Right hindlimb (tissue), 1 donor: Measurements from ENCODE around the gene PRRG4.
"Not testable (repeated sequence)": the region's sequence is repeated elsewhere in the genome, so short reads cannot be mapped to it uniquely, and the experiment has no call there.

Experiments
- DNase-seq: peaks from one replicate; pipeline ENCODE4 v3.0.0-alpha.2; 2018

Gene PRRG4

DNA sequence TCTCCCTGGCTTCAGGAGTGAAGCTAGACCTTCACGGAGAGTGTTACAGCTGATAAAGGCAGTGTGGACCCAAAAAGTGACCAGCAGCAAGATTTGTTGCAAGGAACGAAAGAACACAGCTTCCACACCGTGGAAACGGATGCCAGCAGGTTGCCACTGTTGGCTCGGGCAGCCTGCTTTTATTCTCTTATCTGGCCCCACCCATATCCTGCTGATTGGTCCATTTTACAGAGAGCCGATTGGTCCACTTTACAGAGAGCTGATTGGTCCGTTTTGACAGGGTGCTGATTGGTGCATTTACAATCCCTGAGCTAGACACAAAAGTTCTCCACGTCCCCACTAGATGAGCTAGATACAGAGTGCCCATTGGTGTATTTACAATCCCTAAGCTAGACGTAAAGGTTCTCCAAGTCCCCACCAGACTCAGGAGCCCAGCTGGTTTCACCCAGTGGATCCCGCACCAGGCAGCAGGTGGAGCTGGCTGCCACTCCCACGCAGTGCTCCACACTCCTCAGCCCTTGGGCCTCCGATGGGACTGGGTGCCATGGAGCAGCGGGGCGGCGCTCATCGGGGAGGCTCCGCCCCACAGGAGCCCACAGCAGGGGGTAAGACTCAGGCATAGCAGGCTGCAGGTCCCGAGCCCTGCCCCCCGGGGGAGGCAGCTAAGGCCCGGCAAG, 58.1 kb downstream of the PRRG4 start:
- not testable (repeated sequence) for DNase-seq

GRCh38 chr11:32888384-32888710, 58.6 kb downstream of the PRRG4 start:
- DNase-seq: not testable (repeated sequence)

DNA sequence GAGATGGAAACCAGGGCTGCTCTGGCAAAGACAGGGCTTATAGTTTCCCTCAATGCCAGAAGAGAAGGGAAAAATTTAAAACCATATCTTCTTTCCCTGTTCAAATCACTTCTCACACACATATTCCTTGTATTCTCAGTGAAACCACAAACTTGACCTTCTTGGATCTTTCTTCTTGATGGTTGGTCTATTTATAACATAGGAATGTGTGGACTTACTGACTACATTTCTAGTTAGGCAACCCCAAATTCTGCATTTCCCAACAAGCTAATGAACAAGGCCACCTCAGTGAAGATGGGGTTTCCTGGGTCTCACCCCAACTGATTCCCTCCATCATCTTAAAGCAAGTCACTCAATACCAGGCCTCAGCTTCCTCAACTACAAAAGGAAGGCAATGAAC, 59.1 kb downstream of the PRRG4 start:
- no peak for DNase-seq

DNA sequence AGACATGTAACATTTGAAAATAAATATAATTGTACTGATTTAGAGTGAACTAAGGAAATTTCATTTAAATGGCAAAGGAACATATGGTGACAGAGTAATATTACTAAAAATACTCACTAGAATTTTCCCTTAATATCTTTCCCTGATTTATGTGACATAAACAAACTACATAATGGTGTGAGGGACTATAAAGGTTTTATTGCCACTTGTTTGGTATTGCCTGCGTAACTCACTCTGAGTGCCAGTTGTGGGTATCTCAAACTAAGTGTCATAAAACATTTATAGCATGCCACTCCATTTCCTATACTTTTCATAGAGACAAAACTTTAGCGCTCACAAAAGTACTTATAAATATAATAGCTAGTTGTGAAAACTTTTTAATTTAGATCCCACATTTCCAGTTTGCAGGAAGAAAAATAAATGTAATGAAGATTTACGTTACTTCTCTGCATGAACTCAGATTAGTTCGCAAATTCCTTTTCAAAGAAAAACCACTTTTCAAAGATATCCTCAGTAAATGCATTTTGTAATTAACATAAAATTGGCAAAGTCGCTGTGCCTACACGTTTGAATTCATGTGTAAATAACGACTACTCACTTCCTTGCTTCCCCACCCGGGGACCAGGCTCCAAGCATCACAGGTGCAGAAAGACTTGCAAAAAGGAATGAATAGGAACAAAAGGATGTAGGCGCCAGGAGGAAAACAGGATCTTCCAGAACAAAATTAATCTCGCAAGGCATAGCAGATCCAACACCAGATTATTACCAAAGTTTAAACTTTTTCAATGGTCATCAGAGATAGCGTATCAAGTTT, 61.3 kb downstream of the PRRG4 start:
- DNase-seq: no peak

DNA sequence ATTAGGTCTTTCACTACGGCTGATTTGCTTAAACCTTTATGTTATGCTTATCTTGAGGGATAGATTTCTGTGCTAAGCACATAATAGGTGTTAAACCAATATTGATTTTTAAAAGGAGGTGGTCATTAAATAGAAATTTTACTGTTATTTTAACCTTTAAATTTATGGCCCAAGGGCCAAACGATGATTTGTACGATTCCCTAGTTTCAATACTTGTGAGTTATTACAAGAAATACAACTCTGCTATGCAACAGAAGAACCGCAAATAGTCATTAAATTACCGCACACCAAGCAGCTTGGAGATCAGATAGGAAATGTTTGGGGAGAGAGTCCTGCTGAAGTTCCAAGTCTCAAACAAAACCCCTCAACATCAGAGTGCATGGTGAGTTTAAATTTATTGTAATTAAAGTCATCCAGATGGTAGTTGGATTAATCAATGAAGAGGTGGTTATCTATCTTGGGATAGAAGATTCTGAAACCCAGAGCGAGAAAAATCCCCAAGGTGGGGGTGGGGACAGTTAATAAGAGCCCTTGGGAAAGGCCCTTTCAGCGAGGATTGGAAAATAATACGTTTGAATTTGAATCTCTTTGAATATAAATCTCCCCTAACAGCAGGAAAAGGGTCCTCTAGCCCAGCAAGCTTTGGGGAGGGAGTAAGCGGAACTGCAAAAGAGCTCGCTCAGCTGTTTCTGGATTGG, 62.1 kb downstream of the PRRG4 start:
- no peak for DNase-seq

DNA sequence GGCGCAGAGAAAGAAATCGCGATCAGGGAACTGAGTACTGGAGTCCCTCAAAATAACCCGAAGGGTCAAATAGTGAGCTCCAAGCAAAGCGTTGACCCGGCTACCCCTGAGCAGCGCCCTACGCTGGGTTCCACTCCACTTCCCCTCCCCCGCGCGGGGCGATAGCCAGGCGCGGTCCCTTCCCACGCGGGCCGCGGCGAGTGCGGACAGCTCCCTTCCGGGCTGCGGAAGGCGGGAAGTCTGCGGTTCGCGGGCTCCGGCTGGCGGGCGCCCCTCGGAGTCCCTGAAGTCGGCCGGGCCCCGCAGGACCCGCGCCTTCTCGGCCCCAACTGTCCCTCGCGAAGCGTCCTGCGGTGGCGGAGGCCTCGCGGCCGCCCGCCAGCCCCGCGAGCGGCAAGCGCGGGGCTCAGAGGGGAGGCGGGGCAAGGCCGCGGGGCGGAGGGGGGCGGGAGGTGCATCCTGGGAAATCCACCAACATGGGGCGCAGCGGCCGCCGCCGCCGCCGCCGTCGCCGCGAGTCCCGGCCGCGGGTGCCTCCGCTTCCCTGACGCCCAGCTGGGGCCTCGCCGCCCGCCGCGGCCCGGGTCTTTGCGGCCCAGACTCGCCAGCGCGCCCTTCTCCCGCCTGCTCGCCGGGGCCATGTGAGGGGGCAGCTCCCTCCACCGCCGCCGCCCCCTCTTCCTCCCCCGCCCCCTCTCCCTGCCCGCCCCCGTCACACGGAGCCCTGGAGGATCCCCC, 62.8 kb downstream of the PRRG4 start, which contains the start of gene QSER1:
TSS of gene QSER1 (plus strand) at position 457 of the 738 bp plus-strand sequence. CDS start 315 bp downstream, outside the sequence.
- peak; percentile 89 for DNase-seq

DNA sequence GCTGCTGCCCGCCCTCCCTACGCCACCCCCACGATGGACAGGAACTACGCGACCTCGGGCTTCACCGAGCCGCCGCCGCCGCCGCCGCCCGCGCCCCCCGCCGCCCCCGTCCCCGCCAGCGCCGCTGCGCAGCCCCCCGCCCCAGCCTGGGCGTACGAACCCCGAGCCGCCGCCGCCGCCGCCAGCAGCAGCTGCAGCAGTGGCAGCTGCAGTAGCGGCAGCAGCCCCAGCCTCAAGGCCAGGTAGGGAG, 63.3 kb downstream of the PRRG4 start:
- no peak for DNase-seq

- peak; percentile 81 for DNase-seq
These were observed 63.8 kb downstream of the PRRG4 start for GRCh38 chr11:32893343-32894148.

DNA sequence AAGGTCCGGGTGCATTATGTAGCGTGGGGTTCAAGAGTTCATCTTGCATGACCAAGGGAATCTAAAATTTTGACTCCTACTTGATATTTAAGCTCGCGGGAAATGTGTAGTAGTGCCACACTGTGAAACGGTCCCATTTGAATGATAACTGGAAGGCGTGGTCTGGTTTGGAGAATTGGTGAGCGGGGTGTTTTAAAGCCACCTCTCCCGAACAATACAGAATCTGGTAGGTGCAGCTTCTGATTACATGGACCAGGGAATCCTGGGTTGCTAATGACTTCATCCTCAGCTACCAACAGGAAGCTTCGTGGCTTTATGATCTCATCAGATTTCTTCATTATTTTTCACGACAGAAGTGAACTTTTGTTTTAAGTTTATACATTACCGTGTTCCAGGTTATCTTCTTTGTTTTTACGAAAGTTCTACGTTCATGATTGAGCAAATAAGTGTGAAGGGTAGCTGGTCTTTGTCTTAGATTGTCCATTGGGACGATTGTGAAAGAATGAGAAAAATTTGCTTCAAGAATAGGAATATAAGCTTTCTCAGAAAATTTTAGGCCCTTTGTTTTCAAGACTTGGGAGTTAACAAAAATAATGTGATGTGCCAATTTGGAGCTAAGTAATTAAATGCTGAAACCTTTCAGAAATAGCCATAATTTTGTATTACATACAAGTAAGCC, 64.6 kb downstream of the PRRG4 start:
- peak; percentile 45 for DNase-seq

DNA sequence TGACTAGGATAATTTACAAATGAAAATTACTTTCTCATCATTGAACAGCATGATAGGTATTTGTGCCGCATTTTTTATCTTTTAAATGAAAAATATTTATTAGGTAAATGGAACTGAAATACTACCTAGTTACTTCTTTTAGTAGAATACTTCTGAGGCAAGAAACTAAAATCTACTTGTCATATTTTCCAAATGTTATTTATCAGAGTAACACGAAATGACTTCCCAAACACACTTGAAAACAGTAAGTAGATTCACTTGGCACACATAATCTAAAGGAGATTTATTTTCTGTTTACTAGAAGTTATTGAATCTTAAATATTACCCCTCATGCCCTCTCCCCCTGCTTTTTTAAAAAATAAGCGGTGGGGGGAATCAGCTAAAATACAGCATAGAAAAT, 65.2 kb downstream of the PRRG4 start:
- DNase-seq: no peak

DNA sequence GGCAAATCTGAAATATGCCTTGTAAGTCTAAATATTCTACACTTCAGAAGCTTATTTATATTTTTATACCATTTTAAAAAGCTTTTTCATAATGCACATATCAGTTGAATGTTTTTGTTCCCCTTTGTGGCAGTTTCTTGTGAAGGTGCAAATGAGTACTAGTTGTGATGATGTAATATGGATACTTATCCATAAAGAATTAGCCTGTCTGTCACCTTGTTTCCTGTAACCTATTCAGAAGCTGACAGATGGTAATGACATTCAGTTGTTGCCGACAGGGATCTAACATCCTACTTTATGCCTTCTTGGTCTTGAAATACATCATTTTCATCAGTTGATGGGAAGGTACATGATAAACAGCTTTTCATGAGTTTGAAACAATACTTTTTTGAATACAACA, 65.7 kb downstream of the PRRG4 start:
- DNase-seq: no peak

- no peak for DNase-seq
These were observed 67.4 kb downstream of the PRRG4 start for GRCh38 chr11:32897103-32897502.

DNA sequence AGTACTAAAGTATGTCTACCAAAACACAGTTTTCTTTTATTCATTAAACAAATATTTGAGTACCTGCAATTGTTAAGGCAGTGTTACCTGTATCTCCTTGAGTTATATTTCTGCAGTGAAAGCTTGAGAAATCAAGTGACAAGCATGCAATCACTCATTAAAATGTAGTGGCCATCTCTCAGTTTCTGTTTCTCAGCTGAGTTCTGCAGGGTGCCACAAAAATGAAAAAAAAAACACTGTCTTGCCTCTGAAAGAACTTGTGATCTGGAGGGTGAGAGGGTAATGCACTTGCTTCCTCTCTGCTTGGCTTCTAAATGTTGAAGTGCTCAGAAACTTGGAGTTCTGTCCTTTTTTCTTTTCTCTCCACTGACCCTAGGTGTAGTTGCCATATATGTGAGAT, 69.7 kb downstream of the PRRG4 start:
- no peak for DNase-seq

DNA sequence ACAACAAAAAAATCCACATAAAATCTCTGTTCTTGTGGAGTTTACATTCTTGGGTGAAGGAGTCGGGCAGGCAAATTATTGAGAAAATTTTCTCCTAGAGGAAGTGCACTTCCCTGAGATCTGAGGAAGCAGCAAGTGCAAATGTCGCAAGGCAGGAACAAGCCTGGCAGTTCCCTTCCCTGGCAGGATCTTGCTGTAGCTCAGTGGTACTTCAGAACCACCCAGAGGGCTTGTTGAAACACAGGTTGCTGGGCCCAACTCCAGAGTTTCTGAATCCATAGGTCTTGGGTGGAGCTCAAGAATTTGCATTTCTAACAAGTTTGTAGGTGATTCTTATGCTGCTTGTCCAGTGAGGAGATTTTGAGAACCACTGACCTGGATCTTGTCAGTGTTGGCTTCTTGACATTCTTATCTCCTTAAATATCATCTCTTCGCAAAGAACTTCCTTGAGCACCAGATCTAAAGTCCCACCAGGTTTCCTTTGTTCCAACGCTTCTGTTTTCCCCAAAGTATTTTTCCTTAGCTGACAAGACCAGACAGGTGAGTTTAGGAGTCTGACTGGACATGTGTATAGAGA, 72.5 kb downstream of the PRRG4 start:
- DNase-seq: no peak

DNA sequence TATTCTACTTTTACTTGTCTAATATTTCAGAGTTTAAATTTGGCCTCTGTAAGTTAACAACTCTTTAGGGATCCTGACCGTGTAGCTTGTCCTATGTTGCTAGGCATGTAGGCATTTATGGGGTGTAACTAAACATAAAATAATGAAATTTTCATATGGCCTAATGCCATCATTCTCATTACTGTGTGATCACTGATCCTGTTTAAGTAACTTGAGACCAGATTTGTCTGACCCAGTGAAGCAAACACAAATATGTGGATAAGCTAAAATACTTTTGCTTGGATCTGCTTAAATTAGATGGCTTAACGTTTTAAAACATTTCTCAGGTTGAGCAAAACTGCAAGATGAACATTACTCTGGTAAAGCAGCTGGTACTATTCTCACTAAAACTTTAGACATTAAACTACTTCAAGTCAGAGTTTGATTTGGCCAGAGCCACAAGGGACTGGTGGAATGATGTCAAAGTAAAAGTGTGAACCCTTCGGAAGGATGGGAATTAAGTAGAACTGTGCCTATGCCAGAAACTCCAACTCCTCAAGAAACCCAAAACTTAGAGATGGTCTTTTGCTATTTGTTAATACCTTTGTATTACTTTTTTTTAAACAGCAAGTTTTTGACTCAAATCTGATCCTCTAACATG, 75.4 kb downstream of the PRRG4 start:
- DNase-seq: no peak
